PC-9 (cell line): ENCODE measurements around the gene ENAH.
"Not testable (repeated sequence)": the region's sequence is repeated elsewhere in the genome, so short reads cannot be mapped to it uniquely, and the experiment has no call there.

Experiments
- EZH2 ChIP-seq: fragments of 200-600 bp; sonication (generic); IDR thresholded peaks from 2 replicates; pipeline ENCODE4 v1.8.0; 2017; ENCODE audit warnings: antibody characterized with exemption, low read depth
- TF ChIP-seq, protein P1 (sequence below): fragments of 200-600 bp; sonication (generic); conservative IDR thresholded peaks from 2 replicates; pipeline ENCODE4 v1.6.1; 2017; ENCODE audit warnings: mixed run types, antibody characterized with exemption, mild to moderate bottlenecking, moderate library complexity

DNA sequence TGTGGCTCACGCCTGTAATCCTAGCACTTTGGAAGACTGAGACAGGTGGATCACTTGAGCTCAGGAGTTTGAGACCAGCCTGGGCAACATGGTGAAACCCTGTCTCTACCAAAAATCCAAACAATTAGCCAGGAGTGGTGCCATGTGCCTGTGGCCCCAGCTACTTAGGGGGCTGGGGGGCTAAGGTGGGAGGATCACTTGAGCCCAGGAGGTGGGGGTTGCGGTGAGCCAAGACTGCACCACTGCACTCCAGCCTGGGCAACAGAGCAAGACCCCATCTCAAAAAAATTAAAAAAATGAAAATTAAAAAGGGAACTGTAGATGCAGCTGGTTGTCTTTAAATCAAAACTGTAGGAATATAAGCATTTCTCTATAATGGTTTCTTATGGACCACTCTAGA lies 142.2 kb downstream of the ENAH start:
- TF ChIP-seq, protein P1, sequence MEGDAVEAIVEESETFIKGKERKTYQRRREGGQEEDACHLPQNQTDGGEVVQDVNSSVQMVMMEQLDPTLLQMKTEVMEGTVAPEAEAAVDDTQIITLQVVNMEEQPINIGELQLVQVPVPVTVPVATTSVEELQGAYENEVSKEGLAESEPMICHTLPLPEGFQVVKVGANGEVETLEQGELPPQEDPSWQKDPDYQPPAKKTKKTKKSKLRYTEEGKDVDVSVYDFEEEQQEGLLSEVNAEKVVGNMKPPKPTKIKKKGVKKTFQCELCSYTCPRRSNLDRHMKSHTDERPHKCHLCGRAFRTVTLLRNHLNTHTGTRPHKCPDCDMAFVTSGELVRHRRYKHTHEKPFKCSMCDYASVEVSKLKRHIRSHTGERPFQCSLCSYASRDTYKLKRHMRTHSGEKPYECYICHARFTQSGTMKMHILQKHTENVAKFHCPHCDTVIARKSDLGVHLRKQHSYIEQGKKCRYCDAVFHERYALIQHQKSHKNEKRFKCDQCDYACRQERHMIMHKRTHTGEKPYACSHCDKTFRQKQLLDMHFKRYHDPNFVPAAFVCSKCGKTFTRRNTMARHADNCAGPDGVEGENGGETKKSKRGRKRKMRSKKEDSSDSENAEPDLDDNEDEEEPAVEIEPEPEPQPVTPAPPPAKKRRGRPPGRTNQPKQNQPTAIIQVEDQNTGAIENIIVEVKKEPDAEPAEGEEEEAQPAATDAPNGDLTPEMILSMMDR = not testable (repeated sequence)
- not testable (repeated sequence) for TF ChIP-seq EZH2
